GM18951 (cell line): ENCODE results near the gene DOLK.

Source experiments
- POLR2A ChIP-seq: IDR thresholded peaks from 4 replicates; pipeline ENCODE4 v1.6.1; 2011; ENCODE audit warnings: mild to moderate bottlenecking; ENCODE audit not compliant: insufficient read length, insufficient read depth; ENCODE audit errors: extremely low read depth
- in situ Hi-C: fragments of 300-500 bp; cut with MboI; formaldehyde crosslinking; loops from one replicate; pipeline ENCODE4 v1.12.0; 2022; ENCODE audit warnings: low sequenced_read_pairs, mixed read lengths, inconsistent platforms; ENCODE audit not compliant: unreplicated experiment

DOLK gene

DNA sequence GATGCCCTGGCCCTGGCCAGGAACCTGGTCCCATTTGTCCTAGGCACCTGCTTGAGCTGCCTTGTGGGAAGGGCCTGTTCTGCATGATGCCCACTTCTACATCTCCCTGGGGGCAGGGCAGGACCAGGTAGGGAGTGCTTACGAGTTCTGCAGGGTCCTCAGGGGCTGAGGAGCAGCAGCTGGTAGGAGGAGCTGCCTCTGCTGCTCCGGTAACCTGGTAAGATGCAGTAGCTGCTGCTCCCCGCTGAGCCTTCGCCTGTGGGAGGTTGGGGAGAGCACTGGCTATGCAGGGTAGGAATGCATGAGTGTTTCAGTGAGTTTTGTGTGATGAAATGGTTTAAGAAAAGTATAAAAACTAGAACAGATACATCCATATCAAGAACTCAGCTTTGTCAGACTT is 51.8 kb downstream of the DOLK start:
- no peak for TF ChIP-seq POLR2A
- in situ Hi-C loops = no loop called here
